Posterior vena cava (tissue), 2 donors: ENCODE measurements around the gene RALGAPA2. TPM values are rescaled to one million over a fixed set of nuclear protein-coding genes. Genes with fewer than 3 reads are reported as not detected.

Experiments used
- DNase-seq: peaks from one replicate; pipeline ENCODE4 v3.0.0-alpha.2; 2020; ENCODE audit warnings: low spot score
- intact Hi-C, 2 donors: fragments of 100-400 bp; cut with DNase I; formaldehyde crosslinking; loops; one replicate each; pipeline versions ENCODE4 v1.14.1 to v1.14.2; 2022 to 2023
- total RNA-seq, 2 donors: library from RNA; stranded (reverse); fragmentation: NEBNext Ultra II Directional; extraction: Animal tissue kit (Norgen Biotek cat#: 25700); gene quantifications; one replicate each; pipeline ENCODE4 v1.2.1, GENCODE V29; 2021
- donor health status: DM: yes; HTN: yes; CAD: no.
- donor health status: DM: yes; HTN: yes; CAD: no.

The RALGAPA2 gene
- total RNA-seq, 2 donors from 2014 or later: 34.2 to 38.0 TPM

GRCh38 chr20:20406306-20406705, 306.1 kb downstream of the RALGAPA2 start:
- no peak for DNase-seq
- intact Hi-C loops: loop anchor here in 1 of 2 donors (10.0 kb wide), 1 partner anchor 62 kb away; no protein-coding TSS in a partner anchor

- intact Hi-C loops: loop anchor here in 1 of 2 donors (10.0 kb wide), 1 partner anchor 61 kb away; no protein-coding TSS in a partner anchor
These were observed 306.8 kb downstream of the RALGAPA2 start for GRCh38 chr20:20405623-20406022.

GRCh38 chr20:20404633-20405032, 307.8 kb downstream of the RALGAPA2 start:
- no peak for DNase-seq
- intact Hi-C loops: loop anchor here in 1 of 2 donors (10.0 kb wide), 1 partner anchor 60 kb away; no protein-coding TSS in a partner anchor

More at GRCh38 chr20:20405623-20406022, 306.8 kb downstream of the RALGAPA2 start:
- no peak for DNase-seq

- intact Hi-C loops: loop anchor here in 1 of 2 donors (10.0 kb wide), 1 partner anchor 57 kb away; no protein-coding TSS in a partner anchor
- no peak for DNase-seq
These were observed 310.5 kb downstream of the RALGAPA2 start for GRCh38 chr20:20401991-20402390.

- intact Hi-C loops: loop anchor here in 1 of 2 donors (10.0 kb wide), 1 partner anchor 55 kb away; no protein-coding TSS in a partner anchor
- no peak for DNase-seq
These were observed 312.6 kb downstream of the RALGAPA2 start for GRCh38 chr20:20399531-20400500.

GRCh38 chr20:20398123-20398522, 314.3 kb downstream of the RALGAPA2 start:
- DNase-seq: no peak
- intact Hi-C loops: no loop called here

GRCh38 chr20:20396794-20397193, 315.6 kb downstream of the RALGAPA2 start:
- no peak for DNase-seq
- intact Hi-C loops: no loop called here

GRCh38 chr20:20395903-20396568, 316.4 kb downstream of the RALGAPA2 start:
- intact Hi-C loops: no loop called here
- no peak for DNase-seq

- intact Hi-C loops: no loop called here
- no peak for DNase-seq
These were observed 317.4 kb downstream of the RALGAPA2 start for GRCh38 chr20:20395087-20395486.

- intact Hi-C loops: no loop called here
These were observed 319.0 kb downstream of the RALGAPA2 start for GRCh38 chr20:20393207-20394120.

GRCh38 chr20:20391766-20392165, 320.7 kb downstream of the RALGAPA2 start:
- intact Hi-C loops: no loop called here

More at GRCh38 chr20:20393207-20394120, 319.0 kb downstream of the RALGAPA2 start:
- DNase-seq: no peak

GRCh38 chr20:20391115-20391514, 321.3 kb downstream of the RALGAPA2 start:
- intact Hi-C loops: no loop called here

More at GRCh38 chr20:20391766-20392165, 320.7 kb downstream of the RALGAPA2 start:
- DNase-seq: no peak

GRCh38 chr20:20390393-20390792, 322.1 kb downstream of the RALGAPA2 start:
- no peak for DNase-seq
- intact Hi-C loops: no loop called here

More at GRCh38 chr20:20391115-20391514, 321.3 kb downstream of the RALGAPA2 start:
- no peak for DNase-seq

- intact Hi-C loops: no loop called here
These were observed 326.3 kb downstream of the RALGAPA2 start for GRCh38 chr20:20386192-20386591.

GRCh38 chr20:20375862-20376261, 336.6 kb downstream of the RALGAPA2 start:
- intact Hi-C loops: no loop called here
- DNase-seq: no peak

More at GRCh38 chr20:20386192-20386591, 326.3 kb downstream of the RALGAPA2 start:
- no peak for DNase-seq

- no peak for DNase-seq
- intact Hi-C loops: no loop called here
These were observed 339.3 kb downstream of the RALGAPA2 start for GRCh38 chr20:20373091-20373571.

GRCh38 chr20:20371681-20372080, 340.8 kb downstream of the RALGAPA2 start:
- intact Hi-C loops: no loop called here
- no peak for DNase-seq

GRCh38 chr20:20371083-20371482, 341.4 kb downstream of the RALGAPA2 start:
- DNase-seq: no peak
- intact Hi-C loops: no loop called here
